NCI-H2227 treated with DMSO at 0.1 percent for 48 hours (cell line): ENCODE results near the gene MECP2.
A peak's percentile ranks its signal among the peaks of the same experiment; 100 is the strongest.

Source experiments
- DNase-seq: peaks from one replicate; lab custom pipeline; 2025; lab: John Stamatoyannopoulos, UW

MECP2 gene

DNA sequence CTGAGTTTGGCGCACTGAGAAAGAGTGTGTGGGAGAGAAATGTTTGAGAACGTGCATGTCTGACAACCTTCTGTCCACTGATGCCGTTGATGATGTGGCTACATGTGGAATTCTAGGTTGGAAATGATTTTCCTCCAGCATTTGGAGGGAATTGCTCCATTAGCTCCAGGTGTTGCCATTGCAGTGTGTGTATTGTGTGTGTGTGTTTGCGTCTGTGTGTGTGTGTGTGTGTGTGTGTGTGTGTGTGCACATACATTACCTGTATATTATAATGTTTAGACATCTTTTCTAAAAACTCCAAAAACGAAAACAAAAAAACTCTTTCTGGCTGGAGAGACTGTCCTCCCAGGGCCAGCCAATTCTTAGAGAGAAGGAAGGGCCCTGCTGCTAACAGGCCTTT lies 18.2 kb upstream of the MECP2 start:
- no peak for DNase-seq

DNA sequence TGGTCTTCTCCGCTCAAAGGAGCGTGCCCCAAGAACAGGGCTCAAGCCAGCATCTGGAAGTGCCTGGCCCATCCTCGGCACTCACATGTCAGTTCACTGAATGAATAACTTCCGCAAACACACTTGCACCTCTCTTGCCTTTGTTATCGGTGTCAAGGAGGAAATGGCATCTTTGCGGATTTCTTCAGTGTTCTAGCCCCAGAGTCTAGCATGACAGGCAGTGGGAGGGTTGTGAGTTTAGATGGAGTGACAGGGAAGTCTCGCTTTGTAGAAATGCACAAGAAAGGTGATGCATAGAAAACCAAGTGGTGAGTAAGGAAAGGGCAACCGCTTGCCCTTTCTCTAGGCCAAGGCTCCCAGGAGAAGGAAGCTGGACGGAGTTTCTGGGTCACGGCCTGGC lies 17.6 kb upstream of the MECP2 start:
- DNase-seq, result no peak

- no peak for DNase-seq
Measured at GRCh38 chrX:154114652-154115051, 17.1 kb upstream of the MECP2 start.

DNA sequence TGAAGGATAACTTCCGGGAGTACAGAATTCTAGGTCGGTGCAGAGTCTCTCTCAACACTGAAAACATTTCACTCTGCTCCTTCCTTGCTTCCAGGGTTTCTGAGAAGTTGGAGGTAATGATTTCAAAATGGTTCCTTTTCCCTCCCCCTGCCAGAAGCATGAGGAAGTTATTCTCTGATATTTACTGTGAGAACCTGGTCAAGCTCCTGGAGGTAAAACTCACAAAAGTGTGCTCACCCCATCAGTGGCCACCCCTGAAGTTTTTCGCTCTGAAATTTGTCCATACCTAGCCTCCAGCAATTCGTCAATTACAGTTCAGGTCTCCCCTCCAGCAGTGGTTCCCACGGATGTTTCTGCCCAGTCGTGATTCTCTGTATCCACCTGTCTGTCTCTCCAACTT lies 16.2 kb upstream of the MECP2 start:
- no peak for DNase-seq

GRCh38 chrX:154098551-154098950 lies 1.0 kb upstream of the MECP2 start:
- no peak for DNase-seq

DNA sequence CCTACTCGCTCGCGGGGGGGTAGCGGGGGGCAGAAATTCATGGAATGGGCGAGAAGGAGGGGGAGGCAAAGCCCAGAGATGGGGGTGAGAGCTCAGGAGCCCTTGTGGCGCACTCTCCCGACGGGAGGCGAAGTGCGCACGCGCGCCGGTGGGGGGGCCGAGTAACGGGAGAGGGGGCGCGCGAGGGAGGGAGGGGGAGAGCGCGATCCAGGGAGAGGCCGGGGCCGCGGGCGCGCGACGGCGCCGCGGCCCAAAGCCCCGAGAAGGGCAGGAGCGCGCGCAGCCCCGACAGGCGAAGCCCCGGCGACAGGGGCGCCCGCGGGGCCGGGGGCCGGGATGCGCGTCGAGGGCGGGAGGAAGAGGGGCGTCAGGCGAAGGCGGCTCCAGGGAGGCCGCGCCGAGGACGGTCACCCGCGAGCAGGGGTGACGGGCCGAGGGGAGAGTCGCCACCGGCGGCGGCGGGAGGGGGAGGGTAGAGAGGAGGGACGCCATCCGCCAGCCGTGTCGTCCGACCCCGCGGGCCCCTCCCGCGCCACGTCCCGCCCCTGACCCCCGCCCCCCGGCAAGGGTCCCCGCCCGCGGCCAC lies 421 bp downstream of the MECP2 start:
- peak; percentile 47 for DNase-seq

DNA sequence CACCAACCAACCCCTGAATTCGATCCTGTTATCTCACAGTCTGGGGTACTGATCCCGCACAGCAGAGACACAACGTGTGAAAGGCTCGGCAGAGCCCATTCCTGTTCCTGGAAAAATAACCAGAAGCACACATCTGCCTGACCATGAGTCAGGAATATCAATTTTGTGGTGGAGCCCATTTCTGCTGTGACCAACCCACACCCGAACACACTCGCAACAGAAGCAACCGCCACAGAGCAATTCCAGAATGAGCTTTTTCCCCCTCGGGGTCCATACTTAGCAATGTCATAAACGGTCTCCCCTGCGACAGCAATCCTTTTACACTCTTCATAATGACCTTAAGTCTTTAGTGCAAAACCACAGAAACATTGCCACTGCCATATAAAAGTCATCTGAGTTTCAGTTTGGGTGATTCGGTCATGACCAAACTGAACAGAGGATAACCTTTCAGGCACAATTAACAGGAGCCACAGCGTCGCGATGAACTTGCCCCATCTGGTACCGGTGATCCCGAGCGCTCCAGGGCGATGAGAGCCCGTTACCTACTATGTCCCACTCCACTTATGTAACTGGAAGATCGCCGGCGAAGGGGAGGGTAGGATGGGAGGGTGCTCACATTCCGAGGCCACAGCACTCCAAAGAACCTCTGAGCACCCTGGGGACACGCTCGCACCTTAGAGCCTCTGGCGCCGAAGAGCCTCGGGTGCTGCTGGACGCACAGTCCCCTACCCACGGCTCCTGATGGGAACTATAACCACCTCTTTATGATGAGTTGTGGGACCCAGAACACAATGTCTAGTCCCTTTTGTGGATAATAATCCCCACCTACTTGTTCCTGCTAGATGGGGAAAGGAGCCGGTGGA lies 1.1 kb downstream of the MECP2 start:
- no peak for DNase-seq

GRCh38 chrX:154094833-154095232 lies 2.7 kb downstream of the MECP2 start:
- no peak for DNase-seq

DNA sequence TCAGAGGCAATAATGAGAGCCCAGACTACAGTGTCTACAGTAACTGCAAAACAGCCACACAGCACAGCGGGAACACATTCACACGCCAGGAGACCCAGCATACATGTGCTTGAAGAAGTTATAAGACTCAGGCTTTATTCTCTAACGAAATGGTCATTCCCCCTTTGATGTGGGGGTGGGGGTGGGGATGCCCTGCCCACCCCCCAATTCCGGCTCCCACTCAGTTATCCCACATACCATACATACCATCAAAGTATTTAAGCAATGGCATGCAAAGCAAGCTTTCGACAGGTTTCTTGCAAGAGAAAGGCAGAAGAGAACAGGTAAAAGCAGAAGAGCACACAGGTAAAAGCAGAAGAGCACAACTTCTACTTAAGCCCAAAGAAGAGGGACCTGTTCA lies 3.6 kb downstream of the MECP2 start:
- no peak for DNase-seq

DNA sequence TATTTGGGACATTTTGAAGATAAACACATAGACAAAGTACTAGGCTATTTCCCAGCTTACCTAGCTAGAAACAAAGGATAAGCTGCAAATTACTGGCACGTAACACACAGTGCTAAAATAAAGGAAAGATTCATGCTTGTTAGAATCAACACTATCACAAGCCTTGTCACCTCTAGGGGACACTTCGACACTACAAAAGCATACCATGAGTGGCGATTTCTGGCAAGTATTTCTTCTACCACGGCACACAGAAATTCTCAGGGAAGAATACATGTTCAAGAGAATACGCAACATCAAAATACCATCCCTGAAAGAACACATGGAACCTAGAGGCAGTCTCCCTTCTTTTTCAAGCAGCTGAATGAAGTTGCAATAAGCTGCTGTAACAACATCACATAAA lies 5.1 kb downstream of the MECP2 start:
- DNase-seq, result no peak

DNA sequence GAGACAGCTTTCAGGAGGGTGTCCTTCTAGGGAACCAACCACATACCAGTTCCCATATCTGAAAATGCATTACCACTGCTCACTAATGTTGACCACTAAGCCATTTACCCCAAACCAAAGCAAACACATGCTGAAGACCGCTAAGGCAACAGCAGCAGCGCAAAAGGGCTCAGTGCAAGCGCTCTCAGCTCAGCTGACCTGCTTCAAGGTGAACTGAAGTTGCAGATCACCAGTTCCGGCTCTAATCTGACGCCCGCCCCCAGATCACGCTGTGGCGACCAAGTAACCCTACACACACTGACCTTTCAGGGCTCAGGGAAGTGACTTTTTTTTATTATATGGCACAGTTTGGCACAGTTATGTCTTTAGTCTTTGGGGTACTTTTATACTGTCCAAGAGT lies 5.8 kb downstream of the MECP2 start:
- DNase-seq, result no peak

DNA sequence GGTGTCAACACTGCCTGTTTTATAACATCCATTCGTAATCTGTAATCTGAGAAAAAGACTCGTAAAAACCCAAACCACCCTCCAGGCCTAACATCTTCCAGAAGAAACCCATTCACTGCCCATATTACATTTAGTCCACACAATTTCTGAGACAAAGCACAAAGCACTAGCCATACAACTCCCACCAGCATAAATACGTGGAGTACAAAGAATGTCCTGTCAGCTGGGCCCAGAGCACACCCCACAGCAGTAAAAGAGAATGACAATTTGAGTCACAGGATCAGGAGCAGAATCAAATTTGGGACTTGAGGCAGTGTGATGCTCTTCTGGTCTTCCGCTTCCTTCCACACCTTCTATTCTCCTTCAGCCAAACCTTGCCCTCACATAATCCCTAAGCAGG lies 6.8 kb downstream of the MECP2 start:
- no peak for DNase-seq

- DNase-seq, result no peak
Measured at GRCh38 chrX:154084449-154085300, 12.8 kb downstream of the MECP2 start.

- no peak for DNase-seq
Measured at GRCh38 chrX:154083126-154083517, 14.4 kb downstream of the MECP2 start.

DNA sequence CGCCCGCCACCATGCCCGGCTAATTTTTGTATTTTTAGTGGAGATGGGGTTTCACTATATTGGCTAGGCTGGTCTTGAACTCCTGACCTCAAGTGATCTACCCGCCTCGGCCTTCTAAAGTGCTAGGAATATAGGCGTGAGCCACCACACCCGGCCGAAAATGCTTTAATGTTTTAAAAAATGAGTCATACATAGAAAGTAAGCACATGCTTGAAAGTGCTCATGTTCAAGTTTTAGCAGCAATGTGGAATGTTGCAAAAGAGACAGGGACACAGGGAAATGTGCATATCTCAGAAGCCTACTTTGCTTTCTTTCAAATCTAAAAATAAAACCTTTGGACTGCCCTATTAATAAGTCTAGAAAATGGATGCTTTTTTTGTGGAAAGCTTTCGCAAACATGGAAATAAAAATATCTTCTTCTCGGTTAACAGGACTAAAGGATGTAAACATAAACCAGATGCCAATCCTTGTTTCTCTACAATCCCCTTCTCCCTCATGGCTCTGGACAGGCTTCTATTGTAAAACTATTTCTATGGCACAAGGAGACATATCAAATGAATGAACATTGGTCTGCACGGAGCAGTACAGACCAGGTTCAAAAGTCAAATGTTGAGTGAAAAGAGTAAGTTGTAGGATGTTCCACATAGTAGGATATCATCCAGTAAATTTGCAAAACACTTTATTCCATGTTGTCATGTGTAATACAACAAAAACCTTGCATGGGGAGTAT lies 15.0 kb downstream of the MECP2 start:
- no peak for DNase-seq

- no peak for DNase-seq
Measured at GRCh38 chrX:154077101-154077500, 20.4 kb downstream of the MECP2 start.

GRCh38 chrX:154074199-154074598 lies 23.3 kb downstream of the MECP2 start:
- DNase-seq, result no peak

- no peak for DNase-seq
Measured at GRCh38 chrX:154072192-154072591, 25.3 kb downstream of the MECP2 start.

- DNase-seq, result no peak
Measured at GRCh38 chrX:154068560-154068959, 29.0 kb downstream of the MECP2 start.

DNA sequence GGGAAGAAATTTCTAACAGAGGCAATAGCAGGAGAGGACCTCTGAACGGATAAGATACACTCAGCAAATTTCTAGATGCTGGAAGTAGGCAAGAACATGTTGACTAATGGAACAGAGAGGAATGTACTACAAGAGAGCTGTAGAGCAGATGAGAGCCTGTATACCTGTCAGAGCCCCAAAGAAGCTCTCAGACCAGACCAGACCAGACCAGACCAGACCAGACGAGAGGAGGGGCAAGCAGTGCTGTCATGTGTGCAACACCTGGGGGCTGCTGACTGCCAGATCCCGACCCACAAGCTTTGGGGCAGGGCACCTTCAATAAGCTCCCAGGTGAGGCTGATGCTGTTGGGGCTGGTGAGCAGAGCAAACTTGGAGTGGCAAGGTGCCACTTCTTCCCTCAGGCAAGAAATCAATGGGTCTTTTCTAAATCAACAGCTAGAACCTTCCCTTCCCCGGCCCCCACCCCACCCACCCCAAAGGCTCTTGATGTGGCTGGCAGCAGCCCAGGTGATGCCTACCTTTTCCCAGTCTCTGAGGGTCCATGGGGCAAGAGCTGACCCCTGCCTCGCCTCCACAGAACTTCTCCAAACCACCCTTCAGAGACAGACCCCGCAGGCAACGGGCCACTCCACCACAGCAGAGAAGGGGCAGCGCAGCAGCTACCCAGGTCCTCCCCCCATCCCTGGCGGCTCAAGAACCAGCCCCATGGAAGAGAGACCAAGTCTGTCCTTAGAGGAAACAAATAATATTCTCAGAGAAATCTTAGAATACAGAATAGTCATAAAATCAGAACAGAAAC lies 32.7 kb downstream of the MECP2 start:
- DNase-seq, result peak; percentile 67

- no peak for DNase-seq
Measured at GRCh38 chrX:154063234-154063633, 34.3 kb downstream of the MECP2 start.
